Tibial nerve (tissue), 4 donors: ENCODE results near the gene SLC24A3. TPM values are rescaled to one million over a fixed set of nuclear protein-coding genes. Genes with fewer than 3 reads are reported as not detected.

ENCODE experiments used
- DNase-seq, 2 donors: peaks; one replicate each; pipeline ENCODE4 v3.0.0-alpha.2; 2019; ENCODE audit warnings: low spot score in 2 of 2
- H3K27ac ChIP-seq, 4 donors: fragments of 200-600 bp; sonication (generic) in 3 of 4; one replicate each; pipeline ENCODE4 v1.5.1; 2017 to 2019; ENCODE audit warnings: mild to moderate bottlenecking in 1 of 4
- H3K27me3 ChIP-seq, 2 donors: fragments of 200-600 bp; sonication (generic) in 1 of 2; one replicate each; pipeline versions ENCODE4 v1.5.1 to v1.6.0; 2017 to 2019
- H3K36me3 ChIP-seq, 3 donors: fragments of 200-600 bp; sonication (generic); one replicate each; pipeline ENCODE4 v1.5.1; 2018 to 2019
- H3K4me1 ChIP-seq, 4 donors: fragments of 200-600 bp; sonication (generic) in 3 of 4; one replicate each; pipeline ENCODE4 v1.5.1; 2017 to 2019
- H3K4me3 ChIP-seq, 4 donors: fragments of 200-600 bp; sonication (generic) in 3 of 4; one replicate each; pipeline ENCODE4 v1.5.1; 2017 to 2019; ENCODE audit warnings: mild to moderate bottlenecking in 1 of 4, moderate library complexity in 1 of 4
- H3K9me3 ChIP-seq, 4 donors: fragments of 200-600 bp; sonication (generic) in 3 of 4; one replicate each; pipeline ENCODE4 v1.5.1; 2017 to 2019
- EP300 ChIP-seq, 2 donors: sonication (generic); formaldehyde crosslinking; IDR thresholded peaks; one replicate each; pipeline ENCODE4 v1.6.1; 2017; ENCODE audit warnings: antibody characterized with exemption in 2 of 2, mild to moderate bottlenecking in 1 of 2
- POLR2A ChIP-seq, 2 donors: fragments of 450-650 bp; IDR thresholded peaks; one replicate each; pipeline ENCODE4 v1.6.1; 2017; ENCODE audit warnings: antibody characterized with exemption in 2 of 2, mild to moderate bottlenecking in 2 of 2, moderate library complexity in 2 of 2
- WGBS, 2 donors: methylation state at CpG; one replicate each; pipeline ENCODE4 v1.1.5; 2018; 5-methylcytosine and 5-hydroxymethylcytosine counted together
- total RNA-seq, 4 donors: library from RNA; depleted of rRNA; stranded (reverse); fragments of >200 nt; gene quantifications; one replicate each; pipeline ENCODE4 v1.1.0, GENCODE V29; 2016
- TF ChIP-seq, protein P1 (sequence below), 5 experiments: fragments of 200-600 bp in 3 of 5; fragments of 450-650 bp in 2 of 5; sonication (generic) in 3 of 5; IDR thresholded peaks; one replicate each; pipeline ENCODE4 v1.5.1; 2016 to 2019; ENCODE audit warnings: antibody characterized with exemption in 5 of 5, mild to moderate bottlenecking in 3 of 5, moderate library complexity in 2 of 5

Gene SLC24A3
- total RNA-seq, 4 donors from 2014 or later = 1.3 to 4.0 (median 2.7) TPM

DNA sequence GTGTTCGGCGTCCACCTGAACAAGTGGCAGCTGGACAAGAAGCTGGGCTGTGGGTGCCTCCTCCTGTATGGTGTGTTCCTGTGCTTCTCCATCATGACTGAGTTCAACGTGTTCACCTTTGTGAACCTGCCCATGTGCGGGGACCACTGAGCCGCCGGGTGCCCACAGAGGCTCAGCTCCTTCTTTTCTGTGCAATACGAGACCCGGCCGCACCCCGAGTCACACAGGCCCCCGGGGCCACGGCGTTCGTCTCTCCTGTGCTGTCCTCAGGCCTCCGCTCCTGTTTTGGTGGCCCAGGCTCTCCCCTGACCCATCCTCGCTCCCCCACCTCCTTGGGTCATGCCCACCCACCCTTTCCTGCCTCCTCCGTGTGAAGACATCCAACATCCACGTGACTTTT is 508.5 kb downstream of the SLC24A3 start:
- 93% methylated on average over 18 of the region's 18 CpGs for WGBS, 2 donors
- H3K4me3 ChIP-seq = no peak overlapping the region

DNA sequence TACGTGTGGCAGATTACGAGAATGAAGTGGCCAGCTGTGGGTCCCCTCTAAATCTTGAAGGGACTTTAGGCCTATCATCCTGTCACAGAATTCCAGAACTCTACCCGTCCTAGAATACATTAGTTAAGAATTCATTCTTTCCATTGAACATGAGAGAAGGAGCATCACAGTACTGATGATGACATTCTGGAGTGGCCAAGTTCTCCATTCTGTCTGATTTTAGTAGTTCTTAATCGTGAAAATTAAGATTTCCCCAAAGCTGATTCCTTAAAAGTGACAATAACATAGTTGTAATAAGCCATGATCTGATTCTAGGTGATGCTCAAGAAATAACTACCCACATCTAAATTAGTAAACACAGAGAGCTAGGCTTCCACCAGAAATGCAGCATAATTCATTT is 510.6 kb downstream of the SLC24A3 start:
- Histone ChIP-seq H3K36me3 (no peaks in the 10 kb centered on the region), H3K27ac (no peak overlapping the region), H3K4me3 (no peak overlapping the region), H3K27me3 (no peaks in the 10 kb centered on the region), H3K4me1 (no peaks in the 10 kb centered on the region), H3K9me3 (no peaks in the 10 kb centered on the region)
- TF ChIP-seq EP300 (IDR thresholded peaks at IDR 0.05) = no peak
- no peak for TF ChIP-seq POLR2A (IDR thresholded peaks at IDR 0.05)
- TF ChIP-seq, protein P1, sequence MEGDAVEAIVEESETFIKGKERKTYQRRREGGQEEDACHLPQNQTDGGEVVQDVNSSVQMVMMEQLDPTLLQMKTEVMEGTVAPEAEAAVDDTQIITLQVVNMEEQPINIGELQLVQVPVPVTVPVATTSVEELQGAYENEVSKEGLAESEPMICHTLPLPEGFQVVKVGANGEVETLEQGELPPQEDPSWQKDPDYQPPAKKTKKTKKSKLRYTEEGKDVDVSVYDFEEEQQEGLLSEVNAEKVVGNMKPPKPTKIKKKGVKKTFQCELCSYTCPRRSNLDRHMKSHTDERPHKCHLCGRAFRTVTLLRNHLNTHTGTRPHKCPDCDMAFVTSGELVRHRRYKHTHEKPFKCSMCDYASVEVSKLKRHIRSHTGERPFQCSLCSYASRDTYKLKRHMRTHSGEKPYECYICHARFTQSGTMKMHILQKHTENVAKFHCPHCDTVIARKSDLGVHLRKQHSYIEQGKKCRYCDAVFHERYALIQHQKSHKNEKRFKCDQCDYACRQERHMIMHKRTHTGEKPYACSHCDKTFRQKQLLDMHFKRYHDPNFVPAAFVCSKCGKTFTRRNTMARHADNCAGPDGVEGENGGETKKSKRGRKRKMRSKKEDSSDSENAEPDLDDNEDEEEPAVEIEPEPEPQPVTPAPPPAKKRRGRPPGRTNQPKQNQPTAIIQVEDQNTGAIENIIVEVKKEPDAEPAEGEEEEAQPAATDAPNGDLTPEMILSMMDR (IDR thresholded peaks at IDR 0.05) = no peak
- WGBS, 2 donors = 79 to 84% methylated on average over 4 of the region's 4 CpGs
- DNase-seq = no peak

More for the DNA sequence above, 508.5 kb downstream of the SLC24A3 start:
- no peak for DNase-seq
- no peak overlapping the region for H3K27ac ChIP-seq
- H3K9me3 ChIP-seq = peaks cover 0 to 10% (median 0%) of the 10 kb centered on the region in 4 donors
- no peaks in the 10 kb centered on the region for H3K36me3 ChIP-seq
- no peaks in the 10 kb centered on the region for H3K27me3 ChIP-seq
- TF ChIP-seq, protein P1 (IDR thresholded peaks at IDR 0.05) = no peak
- TF ChIP-seq EP300 (IDR thresholded peaks at IDR 0.05) (no peak), POLR2A (IDR thresholded peaks at IDR 0.05) (no peak)
- no peaks in the 10 kb centered on the region for H3K4me1 ChIP-seq

DNA sequence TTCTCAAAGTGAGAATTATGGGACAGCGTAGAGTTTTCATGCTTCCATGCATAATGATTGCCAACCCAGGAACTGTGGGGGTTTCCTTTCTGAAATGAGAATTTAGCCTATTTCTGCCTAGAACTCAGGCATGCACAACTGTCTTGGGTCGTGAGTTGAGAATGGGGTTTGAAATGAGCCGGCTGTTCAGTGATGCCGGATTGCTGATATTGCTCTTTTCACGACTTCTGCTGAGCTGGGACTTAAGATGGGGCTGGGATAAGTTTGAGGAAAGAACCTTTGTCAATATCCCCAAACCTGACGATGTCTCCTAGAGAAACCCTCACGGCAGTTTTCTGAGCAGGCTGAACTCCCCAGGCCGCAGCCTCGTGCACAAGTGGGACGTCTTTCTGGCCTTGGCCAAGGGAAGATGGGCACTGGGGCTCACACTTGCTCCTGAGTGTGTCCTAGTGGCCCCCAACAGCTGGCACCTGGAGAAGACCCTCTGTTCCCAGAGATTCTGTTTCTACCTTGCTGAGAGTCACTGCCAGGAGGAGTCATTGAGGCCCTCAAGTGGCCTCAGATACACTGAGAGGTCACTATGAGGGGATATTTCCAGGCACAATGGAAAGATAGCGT is 511.5 kb downstream of the SLC24A3 start:
- H3K4me3 ChIP-seq = no peak overlapping the region
- no peak for DNase-seq
- no peaks in the 10 kb centered on the region for H3K27me3 ChIP-seq
- no peak overlapping the region for H3K27ac ChIP-seq
- WGBS, 2 donors = 84 to 88% methylated on average over 11 of the region's 11 CpGs
- no peaks in the 10 kb centered on the region for H3K9me3 ChIP-seq
- no peaks in the 10 kb centered on the region for H3K4me1 ChIP-seq
- TF ChIP-seq, protein P1 (IDR thresholded peaks at IDR 0.05) = no peak
- no peak for TF ChIP-seq POLR2A (IDR thresholded peaks at IDR 0.05)
- no peak for TF ChIP-seq EP300 (IDR thresholded peaks at IDR 0.05)
- H3K36me3 ChIP-seq = no peaks in the 10 kb centered on the region

DNA sequence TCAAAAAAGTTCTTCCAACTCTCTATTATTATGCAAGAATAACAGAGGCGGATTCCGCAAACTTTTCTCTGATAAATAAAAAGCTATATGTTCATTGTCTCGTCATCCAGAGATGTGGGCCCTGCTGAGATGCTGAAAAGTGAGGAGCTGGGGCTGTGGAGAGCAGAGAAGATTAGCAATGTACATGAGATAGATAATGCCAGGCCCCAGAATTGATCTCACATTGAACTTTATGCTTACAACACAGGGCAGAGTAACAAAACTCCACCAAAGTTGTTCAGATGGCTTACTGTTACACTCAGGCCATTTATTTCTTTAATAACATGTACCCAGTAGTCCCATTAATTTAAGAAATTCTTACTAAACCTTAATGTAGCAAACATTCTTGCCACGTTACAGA is 512.9 kb downstream of the SLC24A3 start:
- Histone ChIP-seq H3K4me1 (no peaks in the 10 kb centered on the region), H3K9me3 (no peaks in the 10 kb centered on the region), H3K36me3 (no peaks in the 10 kb centered on the region), H3K27me3 (no peaks in the 10 kb centered on the region), H3K27ac (no peak overlapping the region), H3K4me3 (no peak overlapping the region)
- TF ChIP-seq, protein P1 (IDR thresholded peaks at IDR 0.05) = no peak
- TF ChIP-seq POLR2A (IDR thresholded peaks at IDR 0.05) (no peak), EP300 (IDR thresholded peaks at IDR 0.05) (no peak)
- no peak for DNase-seq
- 86 to 89% methylated on average over 4 of the region's 4 CpGs for WGBS, 2 donors

DNA sequence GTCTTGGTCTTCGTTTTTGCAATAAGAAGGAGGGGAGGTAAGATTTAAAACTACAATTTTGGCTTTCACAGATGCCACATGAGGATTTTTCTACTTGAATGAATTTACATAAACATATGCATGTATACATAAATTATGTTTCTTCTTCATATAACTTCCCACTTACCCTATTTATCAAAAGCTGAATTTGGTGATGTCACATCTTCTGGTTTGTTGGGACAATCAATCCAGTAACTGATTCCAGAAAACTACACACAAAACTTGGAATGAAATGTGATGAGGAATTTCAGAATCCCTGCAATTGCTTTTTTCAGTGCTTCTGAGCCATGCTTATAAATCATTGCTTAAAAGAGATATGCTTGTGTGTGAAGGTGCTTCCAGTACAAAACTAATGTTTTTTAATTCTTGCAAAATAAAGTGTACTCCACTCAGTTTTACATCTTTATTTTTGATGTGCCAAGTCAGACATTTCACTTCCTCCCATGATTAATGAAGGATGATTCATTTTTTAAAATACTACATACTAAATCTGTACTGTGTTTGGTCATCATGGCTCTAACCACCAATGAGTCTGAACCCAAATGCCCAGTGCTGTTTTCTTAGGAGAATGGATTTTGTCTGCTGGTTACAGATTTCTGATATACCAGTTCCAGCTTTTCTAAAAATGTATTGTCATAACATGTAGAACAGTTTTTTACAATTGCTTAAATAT is 513.5 kb downstream of the SLC24A3 start:
- 79 to 91% methylated on average over 1 of the region's 1 CpG for WGBS, 2 donors
- no peak overlapping the region for H3K4me3 ChIP-seq
- TF ChIP-seq, protein P1 (IDR thresholded peaks at IDR 0.05) = no peak
- TF ChIP-seq POLR2A (IDR thresholded peaks at IDR 0.05) (no peak), EP300 (IDR thresholded peaks at IDR 0.05) (no peak)
- no peak for DNase-seq
- no peaks in the 10 kb centered on the region for H3K4me1 ChIP-seq
- no peak overlapping the region for H3K27ac ChIP-seq
- H3K27me3 ChIP-seq = no peaks in the 10 kb centered on the region
- no peaks in the 10 kb centered on the region for H3K36me3 ChIP-seq
- H3K9me3 ChIP-seq = no peaks in the 10 kb centered on the region
